ENCODE data around the gene B4GALT5.

The B4GALT5 gene

GRCh38 chr20:49701241-49701790 is 12.4 kb downstream of the B4GALT5 start:
- no peak for DNase-seq (ENCODE audit: low read depth)

- no peak for DNase-seq (ENCODE audit: low read depth)
Measured at GRCh38 chr20:49700411-49701185, 13.1 kb downstream of the B4GALT5 start.

DNA sequence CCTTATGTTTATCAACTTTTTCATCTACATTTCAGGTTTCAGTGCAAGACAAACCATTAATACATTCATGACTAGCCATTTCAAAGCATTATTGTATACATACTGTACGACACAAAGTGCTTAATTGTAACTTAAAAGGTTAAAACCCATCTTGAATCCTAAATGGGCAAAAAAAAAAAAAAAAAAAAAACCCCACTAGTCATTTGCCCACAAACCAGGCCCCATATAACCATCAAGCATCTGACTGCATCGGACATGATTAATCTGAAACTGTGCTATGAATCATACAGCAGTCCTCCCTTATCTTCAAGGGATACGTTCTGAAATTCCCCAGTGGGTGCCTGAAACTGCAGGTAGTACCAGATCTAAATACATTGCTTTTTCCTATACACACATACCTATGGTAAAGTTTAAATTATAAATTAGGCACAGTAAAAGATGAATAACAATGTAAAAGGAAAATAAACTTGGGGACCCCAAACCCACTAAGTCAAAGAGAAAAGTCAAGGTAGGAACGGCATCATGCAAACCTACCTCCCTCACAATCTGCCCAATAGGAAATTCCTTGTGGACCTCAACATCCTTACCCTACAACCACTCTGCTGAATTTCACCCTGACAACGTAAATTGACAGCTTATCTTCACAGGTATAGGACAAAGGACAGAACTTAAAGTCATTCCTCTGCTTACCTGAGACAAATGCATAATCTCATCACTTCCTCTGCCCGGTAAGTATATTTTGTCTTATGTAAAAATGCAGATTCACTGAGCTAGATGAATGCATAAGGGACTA is 14.3 kb downstream of the B4GALT5 start:
- DNase-seq (ENCODE audit: low read depth): no peak

DNA sequence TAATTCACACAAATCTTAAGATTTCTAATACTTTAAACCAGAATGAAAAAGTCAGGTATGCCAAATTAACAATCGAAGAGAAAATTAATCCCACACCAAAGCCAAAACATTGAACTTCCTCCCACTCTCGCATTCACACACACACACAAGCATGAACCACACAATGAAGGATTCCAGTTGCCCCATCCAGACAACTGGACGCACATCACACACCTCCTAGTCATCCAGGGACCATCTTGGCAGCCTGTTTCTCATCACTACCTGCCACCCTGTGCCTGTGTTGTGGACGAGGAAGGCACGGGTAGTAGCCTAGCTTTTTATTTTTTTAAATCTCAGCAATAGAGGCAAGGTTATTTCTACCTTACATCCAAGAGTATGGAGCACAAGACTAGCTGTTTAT is 15.2 kb downstream of the B4GALT5 start:
- no peak for DNase-seq (ENCODE audit: low read depth)

GRCh38 chr20:49697071-49697470 is 16.6 kb downstream of the B4GALT5 start:
- no peak for DNase-seq (ENCODE audit: low read depth)

DNA sequence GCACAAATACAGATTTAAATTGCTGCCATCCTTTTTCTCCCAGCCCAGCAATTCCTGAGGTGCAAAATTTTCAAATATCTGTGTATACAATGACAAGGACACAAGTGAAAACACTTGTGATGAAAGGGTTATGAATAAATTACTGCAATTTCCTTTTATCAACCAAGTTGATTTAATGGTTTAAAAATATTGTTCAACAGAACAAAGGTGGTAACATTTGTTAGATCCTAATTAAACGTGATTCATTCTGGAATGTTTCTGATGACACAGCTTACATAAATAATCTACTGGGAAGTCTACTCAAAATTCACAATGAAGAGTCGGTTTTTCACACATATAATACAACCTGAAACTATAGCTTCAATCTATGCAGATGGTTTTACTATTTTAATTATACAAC is 17.1 kb downstream of the B4GALT5 start:
- no peak for DNase-seq (ENCODE audit: low read depth)

DNA sequence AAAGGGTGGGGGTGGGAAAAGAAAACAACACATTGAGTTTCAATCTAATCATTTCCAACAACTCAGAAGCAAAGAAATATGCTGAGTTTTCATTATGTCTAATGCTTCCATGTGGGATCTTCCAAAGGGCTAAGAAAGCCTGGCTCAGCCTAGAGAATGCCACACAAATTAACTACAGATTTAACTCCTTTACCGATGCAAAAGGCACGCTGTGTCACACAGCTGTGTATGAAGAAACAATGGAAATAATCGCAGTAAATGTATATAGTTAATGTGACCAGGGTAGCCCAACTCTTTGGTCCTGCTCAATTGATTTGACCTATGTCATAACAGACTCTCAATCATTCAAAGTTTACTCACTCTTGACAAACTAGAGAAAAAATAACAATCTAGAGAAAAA is 17.8 kb downstream of the B4GALT5 start:
- DNase-seq (ENCODE audit: low read depth): no peak

DNA sequence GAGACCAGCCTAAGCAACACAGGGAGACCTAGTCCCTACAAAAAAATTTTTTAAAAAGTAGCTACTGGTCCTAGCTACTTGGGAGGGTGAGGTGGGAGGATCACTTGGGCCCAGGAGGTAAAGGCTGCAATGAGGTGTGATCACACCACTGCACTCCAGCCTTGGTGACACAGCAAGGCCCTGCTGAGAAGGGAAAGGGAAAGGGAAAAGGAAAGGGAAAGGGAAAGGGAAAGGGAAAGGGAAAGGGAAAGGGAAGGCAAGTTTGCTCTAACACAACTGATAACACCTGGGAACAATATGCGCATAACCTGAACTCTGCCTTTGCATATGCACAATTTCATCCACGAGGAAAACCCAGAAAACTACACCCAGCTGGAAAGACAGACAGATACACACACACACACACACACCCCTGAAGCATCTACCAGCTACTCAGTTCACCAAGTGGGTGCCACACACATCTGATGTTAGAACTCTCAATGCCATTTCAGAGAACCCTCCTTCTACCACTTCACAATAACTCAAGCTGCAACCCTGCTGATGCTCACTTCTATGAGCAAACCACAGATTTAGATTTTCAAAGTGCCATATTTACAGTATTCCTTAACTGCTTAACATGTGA is 19.1 kb downstream of the B4GALT5 start:
- no peak for DNase-seq (ENCODE audit: low read depth)

DNA sequence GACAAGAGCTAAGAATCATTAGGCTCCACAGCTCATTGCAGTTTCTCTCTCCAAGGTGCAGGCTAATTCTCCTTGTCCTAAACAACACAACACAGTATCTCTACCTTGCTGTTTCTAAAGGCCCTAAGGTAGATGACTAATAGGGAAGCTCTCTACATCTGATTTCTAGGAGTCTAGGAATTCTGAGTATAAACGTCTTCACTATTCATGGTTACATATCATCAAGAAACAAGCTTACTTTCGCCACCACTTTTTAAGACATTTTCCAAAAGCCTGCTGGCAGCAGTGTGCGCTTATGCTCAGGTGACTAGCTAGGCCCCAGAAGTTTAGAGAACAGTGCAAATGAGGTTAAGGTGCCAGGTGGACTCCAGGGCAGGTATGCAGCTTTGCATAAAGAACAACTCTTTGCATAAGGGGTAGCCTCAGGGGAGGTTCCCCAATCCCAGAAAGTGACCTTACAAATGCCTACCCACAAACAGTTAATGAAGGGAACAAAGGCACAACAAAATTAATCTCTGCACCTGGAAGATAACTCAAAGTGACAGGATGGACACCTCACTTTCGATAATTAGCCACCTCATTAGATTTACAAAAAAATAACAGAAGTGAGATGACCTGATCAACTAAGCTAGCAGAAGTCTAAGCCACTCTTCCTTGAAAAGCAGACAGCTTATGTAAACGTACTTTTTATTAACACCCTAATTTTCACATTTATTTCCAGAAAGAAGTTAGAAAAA is 20.1 kb downstream of the B4GALT5 start:
- DNase-seq (ENCODE audit: low read depth): no peak

DNA sequence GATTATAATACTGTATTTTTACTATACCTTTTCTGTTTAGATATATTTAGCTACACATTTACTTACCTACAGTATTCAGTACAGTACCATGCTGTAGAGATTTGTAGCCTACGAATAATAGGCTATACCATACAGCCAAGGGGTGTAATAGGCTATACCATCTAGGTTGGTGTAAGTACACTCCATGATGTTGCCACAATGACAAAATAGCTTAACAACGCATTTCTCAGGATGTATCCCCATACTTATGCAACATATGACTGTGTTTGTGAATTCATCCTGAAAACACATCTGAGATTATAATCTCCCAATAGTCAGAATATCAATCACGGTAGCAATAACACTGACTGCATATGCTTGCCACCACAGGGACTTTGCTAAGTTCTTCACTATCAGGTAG is 20.7 kb downstream of the B4GALT5 start:
- no peak for DNase-seq (ENCODE audit: low read depth)

GRCh38 chr20:49691818-49692568 is 21.7 kb downstream of the B4GALT5 start:
- no peak for DNase-seq (ENCODE audit: low read depth)

- DNase-seq (ENCODE audit: low read depth): no peak
Measured at GRCh38 chr20:49690899-49691620, 22.6 kb downstream of the B4GALT5 start.

DNA sequence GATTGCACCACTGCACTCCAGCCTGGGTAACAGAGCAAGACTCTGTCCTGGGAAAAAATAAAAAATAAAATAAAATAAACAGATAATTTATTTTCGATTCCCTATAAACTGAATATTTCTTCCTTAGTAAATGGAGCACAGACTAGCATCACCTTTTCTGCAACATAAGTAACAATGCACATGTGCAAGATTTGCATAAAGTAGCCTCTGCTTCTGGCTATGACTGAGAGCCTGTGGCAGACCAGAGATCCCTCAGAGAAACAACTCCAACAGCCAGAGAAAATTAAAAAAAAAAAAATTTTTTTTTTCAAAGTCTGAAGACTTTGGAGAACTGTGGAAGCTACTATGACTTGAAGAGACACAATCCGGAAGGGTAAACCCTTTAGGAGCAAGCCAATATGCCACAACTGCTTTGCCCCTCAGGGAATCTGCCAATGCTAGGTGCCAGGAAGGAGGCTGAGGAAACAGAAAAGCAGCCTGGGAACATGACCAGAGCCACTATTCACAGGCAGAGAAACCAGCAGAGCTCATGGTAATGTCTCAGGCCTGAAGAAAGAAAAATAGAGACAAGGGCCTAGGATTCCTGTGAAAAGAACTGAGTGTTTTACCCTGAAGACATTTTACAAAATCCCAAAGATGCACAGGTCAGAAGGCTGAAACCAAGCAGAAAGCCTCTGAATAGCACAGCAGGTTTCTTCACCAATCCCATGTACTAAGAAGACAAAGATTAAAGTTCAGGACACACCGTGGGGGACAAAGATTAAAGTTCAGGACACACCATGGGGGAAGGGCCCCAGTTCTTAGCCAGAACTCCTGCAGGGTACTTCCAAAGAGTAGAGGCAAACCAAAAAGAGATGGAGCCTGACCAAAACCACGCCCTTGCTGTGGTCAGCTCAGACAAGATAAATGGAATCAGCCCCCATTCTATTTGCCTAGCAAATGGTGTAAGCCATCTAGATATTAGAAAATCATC is 25.8 kb downstream of the B4GALT5 start:
- DNase-seq (ENCODE audit: low read depth): no peak

DNA sequence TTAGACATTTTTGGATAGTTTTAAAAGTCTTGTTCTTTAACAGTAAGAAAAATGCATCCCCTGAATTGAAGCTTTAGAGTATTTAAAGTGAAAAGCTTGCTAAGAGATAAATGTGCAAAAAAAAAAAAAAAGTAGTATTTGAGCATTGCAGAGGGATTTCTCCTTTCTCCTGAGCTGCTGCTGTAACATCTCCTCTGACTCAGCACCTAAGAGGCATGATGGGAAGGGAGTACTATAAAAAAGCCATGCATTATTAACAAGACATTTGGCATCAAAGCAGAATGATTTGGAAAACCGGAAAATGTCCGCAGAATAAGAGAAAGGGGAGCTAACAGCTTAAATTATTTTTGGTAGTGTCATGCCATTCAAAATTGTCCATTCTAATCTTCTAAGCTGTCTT is 27.9 kb downstream of the B4GALT5 start:
- no peak for DNase-seq (ENCODE audit: low read depth)

DNA sequence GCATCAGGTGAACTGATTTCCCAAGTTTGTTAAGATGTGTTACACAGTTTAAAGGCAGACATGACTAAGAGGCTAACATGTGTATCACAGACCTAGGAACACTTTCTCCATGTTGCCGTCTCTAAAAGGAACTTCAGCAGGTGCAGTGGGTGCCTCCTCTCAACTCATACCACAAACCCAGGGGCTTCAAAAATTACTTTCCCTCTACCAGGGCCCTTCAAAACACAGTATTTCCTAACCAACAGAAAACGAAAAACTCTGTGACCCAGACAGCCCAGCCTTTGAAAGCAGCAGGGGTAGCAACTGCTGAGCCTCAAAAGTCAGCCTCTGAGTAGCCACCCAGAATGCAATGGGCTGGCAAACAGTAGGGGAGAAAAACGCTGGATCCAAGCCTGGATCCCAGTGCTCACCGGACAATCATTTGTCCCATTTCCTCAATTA is 28.5 kb downstream of the B4GALT5 start:
- DNase-seq (ENCODE audit: low read depth): no peak

GRCh38 chr20:49684335-49684997 is 29.2 kb downstream of the B4GALT5 start:
- no peak for DNase-seq (ENCODE audit: low read depth)

DNA sequence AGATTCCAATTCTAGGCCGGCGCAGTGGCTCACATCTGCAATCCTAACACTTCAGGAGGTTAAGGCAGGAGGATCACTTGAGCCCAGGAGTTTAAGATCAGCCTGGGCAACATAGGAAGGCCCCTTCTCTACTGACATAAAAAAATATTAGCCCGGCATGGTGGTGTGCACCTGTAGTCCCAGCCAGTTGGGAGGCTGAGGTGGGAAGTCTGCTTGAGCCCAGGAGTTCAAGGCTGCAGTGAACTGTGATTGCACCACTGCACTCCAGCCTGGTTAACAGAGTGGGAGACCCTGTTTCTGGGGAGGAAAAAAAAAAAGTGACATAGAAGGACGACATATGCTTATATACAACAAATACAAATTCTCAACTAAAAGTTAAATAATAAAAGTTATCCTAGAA is 30.9 kb downstream of the B4GALT5 start:
- DNase-seq (ENCODE audit: low read depth): no peak

- DNase-seq (ENCODE audit: low read depth): no peak
Measured at GRCh38 chr20:49682278-49682677, 31.4 kb downstream of the B4GALT5 start.

DNA sequence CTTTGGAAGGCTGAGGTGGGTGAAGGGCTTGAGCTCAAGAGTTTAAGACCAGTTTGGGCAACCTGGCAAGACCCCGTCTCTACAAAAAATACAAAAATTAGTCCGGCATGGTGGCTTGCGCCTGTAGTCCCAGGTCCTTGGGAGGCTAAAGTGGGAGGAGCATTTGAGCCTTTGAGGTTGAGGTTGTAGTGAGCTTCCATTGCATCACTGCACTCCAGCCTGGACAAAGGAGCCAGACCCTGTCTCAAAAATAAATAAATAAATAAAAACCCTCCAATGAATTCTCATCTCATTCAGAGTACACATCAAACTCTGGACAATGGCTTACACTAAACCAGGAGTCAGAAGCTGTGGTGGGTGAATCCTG is 31.8 kb downstream of the B4GALT5 start:
- no peak for DNase-seq (ENCODE audit: low read depth)
